GM10266 (cell line): ENCODE data around the gene JOSD2.

ENCODE experiments used
- DNase-seq: peaks from one replicate; pipeline ENCODE4 v3.0.0; 2012; ENCODE audit errors: extremely low spot score
- CTCF ChIP-seq: IDR thresholded peaks from 2 replicates; pipeline ENCODE4 v1.5.1; 2012; ENCODE audit warnings: mild to moderate bottlenecking, low read depth; ENCODE audit not compliant: control insufficient read depth, insufficient read depth; ENCODE audit errors: missing control alignments

The JOSD2 gene

DNA sequence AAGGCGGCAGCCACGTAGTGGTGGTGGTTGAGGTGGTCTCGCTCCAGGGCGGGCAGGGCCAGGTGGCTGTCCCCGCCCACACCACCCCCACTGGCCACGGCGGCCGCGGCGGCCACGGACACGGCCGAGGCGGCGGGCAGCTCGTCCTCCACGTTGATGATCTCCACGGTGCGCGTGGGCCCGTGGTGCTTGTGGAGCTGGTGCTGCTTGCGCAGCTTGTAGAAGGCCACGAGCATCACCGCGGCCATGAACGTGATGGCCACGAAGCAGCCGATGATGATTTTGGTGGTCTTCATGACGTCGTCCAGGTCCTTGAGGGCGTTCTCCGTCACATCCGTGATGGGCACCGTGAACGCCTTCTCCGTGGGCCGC, 6.7 kb upstream of the JOSD2 start:
- TF ChIP-seq CTCF: no peak

DNA sequence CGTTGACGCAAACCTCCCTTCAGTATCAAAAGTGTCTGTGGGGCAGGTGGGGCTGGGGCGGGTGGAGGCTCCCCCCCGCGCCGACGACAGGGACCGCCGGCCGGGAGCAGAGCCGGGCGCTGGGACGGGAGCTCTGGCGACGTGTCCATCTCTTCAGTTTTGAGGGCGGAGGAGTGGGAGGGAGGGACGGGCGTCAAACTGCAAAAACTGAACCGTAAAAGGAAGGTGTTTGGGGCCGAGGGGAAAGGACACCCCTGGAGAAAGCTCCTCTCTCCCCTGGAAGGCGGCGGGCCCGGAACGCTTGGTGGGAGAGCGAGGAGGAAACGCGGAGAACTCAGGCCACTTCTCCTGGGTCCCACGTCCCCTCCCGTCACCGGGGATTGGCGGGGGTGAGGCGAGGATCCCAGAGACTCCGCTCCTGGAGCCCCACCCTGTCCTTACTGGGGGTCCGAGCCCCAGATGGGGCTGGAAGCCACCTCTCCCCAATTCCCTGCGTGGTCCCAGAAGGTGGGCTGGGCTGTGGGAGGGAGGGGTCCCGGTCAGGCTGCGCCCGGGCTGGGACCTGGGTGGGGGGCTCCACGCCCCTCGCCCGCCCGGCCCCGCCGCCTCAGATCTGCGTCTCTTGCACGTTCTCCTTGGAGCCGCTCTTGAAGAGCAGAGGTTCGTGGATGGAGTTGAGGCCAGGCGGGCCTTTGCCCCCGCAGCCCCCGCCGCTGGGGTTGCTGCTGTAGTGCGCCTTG, 6.1 kb upstream of the JOSD2 start:
- peak; percentile 56 for DNase-seq
- no peak for TF ChIP-seq CTCF

More for the DNA sequence above, 6.7 kb upstream of the JOSD2 start:
- DNase-seq: no peak

- DNase-seq: no peak
- no peak for TF ChIP-seq CTCF
These were observed 5.5 kb upstream of the JOSD2 start for GRCh38 chr19:50516456-50516855.

DNA sequence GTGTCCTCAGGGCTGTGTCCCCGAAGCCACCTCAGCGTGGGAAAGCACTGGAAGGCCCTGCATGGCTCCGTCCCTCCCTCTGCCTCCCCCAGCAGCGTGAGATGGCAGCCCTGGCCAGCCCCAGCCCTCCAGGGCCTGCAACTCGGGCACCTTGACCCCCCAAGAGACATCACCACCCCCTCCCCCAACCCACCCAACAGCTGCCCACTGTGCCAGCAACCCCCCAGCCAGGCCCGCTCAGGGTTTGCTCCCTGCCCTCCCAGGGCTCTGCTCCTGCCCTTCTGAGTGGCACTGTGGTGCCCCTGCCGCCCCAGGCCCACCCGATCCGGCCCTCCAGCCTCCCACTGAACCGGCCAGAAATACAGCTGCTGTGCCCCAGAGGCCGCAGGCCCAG, 4.2 kb upstream of the JOSD2 start:
- TF ChIP-seq CTCF: no peak
- DNase-seq: no peak

DNA sequence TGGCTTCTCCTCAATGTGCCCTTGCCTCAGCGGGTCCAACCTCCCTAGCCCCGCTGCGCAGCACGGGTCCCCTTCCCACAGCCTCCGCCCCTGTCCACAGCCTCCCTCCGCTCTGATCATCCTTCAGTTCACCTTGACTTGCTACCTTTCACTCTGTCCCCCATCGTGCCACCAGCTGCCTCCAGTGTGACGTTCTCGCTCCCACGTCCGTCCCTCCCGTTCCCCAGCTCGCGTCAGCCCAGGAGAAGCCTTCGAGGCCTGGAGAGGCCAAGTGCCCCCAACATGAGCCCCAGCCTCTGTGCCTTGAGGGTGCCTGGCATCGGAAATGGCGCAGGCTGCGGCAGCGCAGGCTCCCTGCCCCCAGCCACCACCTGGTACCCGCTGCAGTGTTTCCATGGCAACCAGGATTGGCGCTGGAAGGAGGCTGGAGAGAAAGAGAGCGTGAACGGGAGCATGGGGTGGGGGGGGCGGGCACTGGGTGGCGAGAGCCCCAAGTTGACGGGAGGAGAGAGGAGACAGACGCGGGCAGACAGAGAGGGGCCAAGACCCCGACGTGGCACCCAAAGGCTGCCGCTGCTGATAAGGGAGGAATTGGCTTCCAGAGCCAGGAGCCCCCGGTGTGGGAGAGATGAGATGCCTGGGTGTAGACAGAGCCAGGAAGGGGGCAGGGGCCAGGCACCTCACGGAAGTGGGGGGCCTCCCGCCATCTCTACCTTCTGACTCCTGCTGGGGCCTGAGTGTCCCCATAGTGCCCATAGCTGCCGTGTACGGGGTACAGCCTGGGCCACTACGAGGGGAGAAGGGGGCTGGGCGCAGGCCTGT, 3.6 kb upstream of the JOSD2 start:
- no peak for TF ChIP-seq CTCF
- DNase-seq: no peak

- no peak for TF ChIP-seq CTCF
These were observed 2.9 kb upstream of the JOSD2 start, which contains the start of gene ASPDH for GRCh38 chr19:50513746-50514345. TSS of gene ASPDH (minus strand) at chr19:50513913. CDS start at chr19:50513823, 90 bp downstream.

More at GRCh38 chr19:50513746-50514345, 2.9 kb upstream of the JOSD2 start, which contains the start of gene ASPDH:
- no peak for DNase-seq
